ENCODE results near the gene CCNQ. TPM values are rescaled to one million over a fixed set of nuclear protein-coding genes. Genes with fewer than 3 reads are reported as not detected.
"Not testable (repeated sequence)": the region's sequence is repeated elsewhere in the genome, so short reads cannot be mapped to it uniquely, and the experiment has no call there.

The CCNQ gene
- total RNA-seq, 1 donor from 2014 or later, result 15.2 TPM

DNA sequence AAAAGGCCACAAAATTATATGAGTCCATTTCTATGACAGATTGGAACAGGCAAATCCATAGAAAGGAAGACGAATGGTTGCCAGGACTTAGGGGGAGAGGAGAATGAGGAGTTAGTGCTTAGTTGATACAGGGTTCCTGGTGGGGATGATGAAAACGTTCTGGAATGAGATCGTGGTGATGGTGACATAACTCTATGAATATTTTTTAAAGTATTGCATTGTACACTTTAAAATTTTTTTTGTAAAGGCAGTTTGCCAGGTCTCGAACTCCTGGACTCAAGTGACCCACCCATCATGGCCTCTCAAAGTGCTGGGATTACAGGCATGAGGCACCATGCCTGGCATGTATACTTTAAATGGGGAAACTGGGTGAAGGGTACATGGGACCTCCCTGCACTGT, 9.9 kb upstream of the CCNQ start:
- Histone ChIP-seq H3F3A (ENCODE audit: low read depth) (peaks cover 4% of the 10 kb centered on the region), H3K79me2 (ENCODE audit: low read depth) (no peaks in the 10 kb centered on the region), H3K4me3 (no peak overlapping the region), H3K9ac (no peak overlapping the region), H3K27me3 (peaks cover 75% of the 10 kb centered on the region), H3K9me3 (ENCODE audit: low read depth) (no peaks in the 10 kb centered on the region), H3K27ac (no peak overlapping the region), H2AFZ (replicated peaks) (no peak overlapping the region), H3K4me2 (no peak overlapping the region), H3K36me3 (no peaks in the 10 kb centered on the region), H3K4me1 (no peaks in the 10 kb centered on the region), H4K20me1 (ENCODE audit: low read depth) (no peaks in the 10 kb centered on the region)
- no peak overlapping the region for H3K27ac Mint-ChIP-seq
- peaks cover 28% of the 10 kb centered on the region for H3K9me3 Mint-ChIP-seq
- H3K4me1 Mint-ChIP-seq, result peaks cover 2% of the 10 kb centered on the region
- TF ChIP-seq, protein P1, sequence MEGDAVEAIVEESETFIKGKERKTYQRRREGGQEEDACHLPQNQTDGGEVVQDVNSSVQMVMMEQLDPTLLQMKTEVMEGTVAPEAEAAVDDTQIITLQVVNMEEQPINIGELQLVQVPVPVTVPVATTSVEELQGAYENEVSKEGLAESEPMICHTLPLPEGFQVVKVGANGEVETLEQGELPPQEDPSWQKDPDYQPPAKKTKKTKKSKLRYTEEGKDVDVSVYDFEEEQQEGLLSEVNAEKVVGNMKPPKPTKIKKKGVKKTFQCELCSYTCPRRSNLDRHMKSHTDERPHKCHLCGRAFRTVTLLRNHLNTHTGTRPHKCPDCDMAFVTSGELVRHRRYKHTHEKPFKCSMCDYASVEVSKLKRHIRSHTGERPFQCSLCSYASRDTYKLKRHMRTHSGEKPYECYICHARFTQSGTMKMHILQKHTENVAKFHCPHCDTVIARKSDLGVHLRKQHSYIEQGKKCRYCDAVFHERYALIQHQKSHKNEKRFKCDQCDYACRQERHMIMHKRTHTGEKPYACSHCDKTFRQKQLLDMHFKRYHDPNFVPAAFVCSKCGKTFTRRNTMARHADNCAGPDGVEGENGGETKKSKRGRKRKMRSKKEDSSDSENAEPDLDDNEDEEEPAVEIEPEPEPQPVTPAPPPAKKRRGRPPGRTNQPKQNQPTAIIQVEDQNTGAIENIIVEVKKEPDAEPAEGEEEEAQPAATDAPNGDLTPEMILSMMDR (IDR thresholded peaks at IDR 0.05), result no peak
- TF ChIP-seq EZH2 (IDR thresholded peaks at IDR 0.05), result no peak
- TF ChIP-seq EZH2phosphoT487 (IDR thresholded peaks at IDR 0.05), result no peak
- DNase-seq (ENCODE audit: low spot score), result no peak
- H3K36me3 Mint-ChIP-seq, result no peaks in the 10 kb centered on the region
- peaks cover 21% of the 10 kb centered on the region for H3K27me3 Mint-ChIP-seq (ENCODE audit: insufficient read depth, low read depth)
- H3K4me3 Mint-ChIP-seq, result peak overlapping the region; percentile 68

DNA sequence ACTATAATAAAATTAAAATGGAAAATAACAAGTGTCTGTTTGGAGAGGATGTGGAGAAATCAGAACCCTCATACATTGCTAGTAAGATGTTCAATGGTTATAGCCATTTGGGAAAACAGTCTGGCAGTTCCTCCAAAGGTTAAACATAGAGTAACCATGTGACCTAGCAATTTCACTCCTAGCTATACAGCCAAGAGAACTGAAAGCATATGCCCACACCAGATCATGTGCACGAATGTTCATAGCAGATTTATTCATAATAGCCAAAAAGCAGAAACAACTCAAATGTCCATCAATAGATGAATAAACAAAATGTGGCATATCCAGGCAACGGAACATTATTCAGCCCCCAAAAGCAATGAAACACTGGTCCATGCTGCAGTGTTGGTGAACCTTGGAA, 9.4 kb upstream of the CCNQ start:
- Histone ChIP-seq H3K27ac (no peak overlapping the region), H3K4me3 (no peak overlapping the region), H3K4me2 (no peak overlapping the region), H4K20me1 (ENCODE audit: low read depth) (no peaks in the 10 kb centered on the region), H3K27me3 (peaks cover 71% of the 10 kb centered on the region), H2AFZ (replicated peaks) (no peak overlapping the region), H3K36me3 (no peaks in the 10 kb centered on the region), H3K9ac (no peak overlapping the region), H3K4me1 (no peaks in the 10 kb centered on the region), H3K9me3 (ENCODE audit: low read depth) (no peaks in the 10 kb centered on the region), H3F3A (ENCODE audit: low read depth) (peaks cover 4% of the 10 kb centered on the region), H3K79me2 (ENCODE audit: low read depth) (no peaks in the 10 kb centered on the region)
- no peak overlapping the region for H3K4me3 Mint-ChIP-seq
- no peaks in the 10 kb centered on the region for H3K36me3 Mint-ChIP-seq
- no peak for DNase-seq (ENCODE audit: low spot score)
- no peak overlapping the region for H3K27ac Mint-ChIP-seq
- peaks cover 21% of the 10 kb centered on the region for H3K27me3 Mint-ChIP-seq (ENCODE audit: insufficient read depth, low read depth)
- peaks cover 2% of the 10 kb centered on the region for H3K4me1 Mint-ChIP-seq
- H3K9me3 Mint-ChIP-seq, result peaks cover 28% of the 10 kb centered on the region
- TF ChIP-seq EZH2 (IDR thresholded peaks at IDR 0.05) (no peak), EZH2phosphoT487 (IDR thresholded peaks at IDR 0.05) (no peak)
- TF ChIP-seq, protein P1 (IDR thresholded peaks at IDR 0.05), result no peak

DNA sequence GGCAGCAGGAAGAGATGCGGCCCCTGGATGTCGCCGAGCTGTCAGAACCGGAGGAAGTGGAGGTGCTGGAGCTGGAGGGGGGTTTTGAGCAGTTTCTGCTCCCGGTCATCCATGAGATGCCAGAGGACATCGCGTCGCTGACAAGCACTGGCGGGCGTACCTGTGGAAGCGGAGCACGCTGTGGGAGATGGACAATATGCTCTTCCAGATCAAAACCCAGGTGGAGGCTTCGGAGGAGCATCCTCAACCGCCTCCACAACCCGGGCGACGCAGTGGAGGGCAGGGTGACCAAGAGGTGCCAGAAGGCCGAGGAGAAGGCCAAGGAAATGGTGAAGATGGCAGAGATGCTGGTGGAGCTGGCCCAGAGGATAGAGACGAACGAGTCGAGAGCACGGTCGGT, 7.6 kb upstream of the CCNQ start:
- H3K27ac ChIP-seq, result no peak overlapping the region
- Mint-ChIP-seq H3K27me3 (ENCODE audit: insufficient read depth, low read depth) (peaks cover 14% of the 10 kb centered on the region), H3K27ac (no peak overlapping the region), H3K36me3 (peaks cover 2% of the 10 kb centered on the region), H3K9me3 (peaks cover 36% of the 10 kb centered on the region), H3K4me3 (no peak overlapping the region), H3K4me1 (no peaks in the 10 kb centered on the region)
- peaks cover 4% of the 10 kb centered on the region for H3F3A ChIP-seq (ENCODE audit: low read depth)
- no peak overlapping the region for H3K4me2 ChIP-seq
- H4K20me1 ChIP-seq (ENCODE audit: low read depth), result no peaks in the 10 kb centered on the region
- no peak overlapping the region for H3K9ac ChIP-seq
- no peaks in the 10 kb centered on the region for H3K4me1 ChIP-seq
- peaks cover 52% of the 10 kb centered on the region for H3K27me3 ChIP-seq
- TF ChIP-seq EZH2phosphoT487 (IDR thresholded peaks at IDR 0.05) (no peak), EZH2 (IDR thresholded peaks at IDR 0.05) (no peak)
- TF ChIP-seq, protein P1 (IDR thresholded peaks at IDR 0.05), result no peak
- no peaks in the 10 kb centered on the region for H3K36me3 ChIP-seq
- H3K79me2 ChIP-seq (ENCODE audit: low read depth), result no peaks in the 10 kb centered on the region
- H3K9me3 ChIP-seq (ENCODE audit: low read depth), result no peaks in the 10 kb centered on the region
- DNase-seq (ENCODE audit: low spot score), result no peak
- no peak overlapping the region for H3K4me3 ChIP-seq
- H2AFZ ChIP-seq (replicated peaks), result no peak overlapping the region

DNA sequence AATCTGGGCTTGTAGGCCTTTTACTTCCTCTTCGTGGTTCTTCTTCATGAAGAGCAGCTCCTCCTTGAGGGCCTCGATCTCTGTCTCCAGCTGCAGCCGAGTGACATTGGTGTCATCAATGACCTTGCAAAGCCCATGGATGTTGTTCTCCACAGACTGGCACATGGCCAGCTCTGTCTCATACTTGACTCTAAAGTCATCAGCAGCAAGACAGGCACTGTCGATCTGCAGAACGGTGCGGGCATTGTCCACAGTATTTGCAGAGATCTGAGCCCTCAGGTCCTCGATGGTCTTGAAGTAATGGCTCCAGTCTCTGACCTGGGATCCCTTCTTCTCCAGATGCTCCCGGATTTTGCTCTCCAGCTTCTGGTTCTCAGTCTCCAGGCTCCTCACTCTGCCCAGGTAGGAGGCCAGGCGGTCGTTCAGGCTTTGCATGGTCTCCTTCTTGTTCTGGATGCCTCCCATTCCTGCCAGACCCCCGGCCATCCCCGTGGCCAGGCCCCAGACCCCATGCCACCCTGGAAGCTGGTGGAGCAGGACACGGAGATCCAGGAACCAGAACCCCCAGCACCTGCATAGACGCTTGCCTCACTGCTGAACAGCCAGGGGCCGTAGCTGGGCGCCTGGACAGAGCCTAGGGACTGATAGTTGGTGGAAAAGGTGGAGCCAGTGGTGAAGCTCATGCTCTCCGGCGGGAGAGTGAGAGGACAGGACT, 5.9 kb upstream of the CCNQ start:
- H3K4me1 ChIP-seq; H3K79me2 ChIP-seq (ENCODE audit: low read depth); H3K9me3 ChIP-seq (ENCODE audit: low read depth); H3K4me3 Mint-ChIP-seq; DNase-seq (ENCODE audit: low spot score); H3K4me1 Mint-ChIP-seq; H3F3A ChIP-seq (ENCODE audit: low read depth); H3K9ac ChIP-seq; H4K20me1 ChIP-seq (ENCODE audit: low read depth); H3K27ac ChIP-seq; H3K36me3 Mint-ChIP-seq; H3K4me2 ChIP-seq; H3K27ac Mint-ChIP-seq; H2AFZ ChIP-seq (replicated peaks); H3K36me3 ChIP-seq; H3K4me3 ChIP-seq: not testable (repeated sequence)
- peaks cover 40% of the 10 kb centered on the region for H3K27me3 ChIP-seq
- peaks cover 20% of the 10 kb centered on the region for H3K27me3 Mint-ChIP-seq (ENCODE audit: insufficient read depth, low read depth)
- peaks cover 41% of the 10 kb centered on the region for H3K9me3 Mint-ChIP-seq

All from neural progenitor cell (in vitro differentiated cells).